ENCODE measurements around the gene U2SURP. TPM values are rescaled to one million over a fixed set of nuclear protein-coding genes. Genes with fewer than 3 reads are reported as not detected.
"Not testable (repeated sequence)": the region's sequence is repeated elsewhere in the genome, so short reads cannot be mapped to it uniquely, and the experiment has no call there.

U2SURP gene
- total RNA-seq, 2 donors from 2014 or later, result 59.4 to 70.2 TPM

DNA sequence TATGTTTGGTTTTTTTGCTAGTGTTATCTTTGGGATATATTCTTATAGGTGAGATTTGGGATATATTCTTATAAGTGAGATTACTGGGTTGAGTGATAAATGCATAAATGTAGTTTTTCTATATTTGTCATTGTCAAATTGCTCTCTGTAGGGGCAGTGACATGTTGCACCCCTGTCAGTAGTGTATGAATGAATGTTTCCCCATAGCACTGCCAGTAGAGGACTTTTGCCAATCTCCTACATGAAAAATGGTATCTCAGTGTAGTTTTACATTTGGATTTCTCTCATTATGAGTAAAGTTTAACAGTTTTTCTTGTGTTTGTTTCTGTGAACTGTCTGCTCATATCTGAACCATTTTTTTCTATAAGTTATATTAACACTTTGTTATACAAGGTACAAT lies 13.6 kb downstream of the U2SURP start:
- no peak for DNase-seq
- no peak for TF ChIP-seq CTCF (IDR thresholded peaks at IDR 0.05)
- H3K27me3 ChIP-seq, result no peaks in the 10 kb centered on the region
- no peak overlapping the region for H3K4me3 ChIP-seq
- H3K36me3 ChIP-seq, result peaks cover under 1% of the 10 kb centered on the region
- no peak overlapping the region for H3K27ac ChIP-seq
- H3K4me1 ChIP-seq, result no peaks in the 10 kb centered on the region
- intact Hi-C loops (cut with DNase I), result no loop called here
- H3K9ac ChIP-seq (ENCODE audit: low read depth in 2 of 2, low read length in 2 of 2), result no peak overlapping the region
- H3K9me3 ChIP-seq, result no peaks in the 10 kb centered on the region

DNA sequence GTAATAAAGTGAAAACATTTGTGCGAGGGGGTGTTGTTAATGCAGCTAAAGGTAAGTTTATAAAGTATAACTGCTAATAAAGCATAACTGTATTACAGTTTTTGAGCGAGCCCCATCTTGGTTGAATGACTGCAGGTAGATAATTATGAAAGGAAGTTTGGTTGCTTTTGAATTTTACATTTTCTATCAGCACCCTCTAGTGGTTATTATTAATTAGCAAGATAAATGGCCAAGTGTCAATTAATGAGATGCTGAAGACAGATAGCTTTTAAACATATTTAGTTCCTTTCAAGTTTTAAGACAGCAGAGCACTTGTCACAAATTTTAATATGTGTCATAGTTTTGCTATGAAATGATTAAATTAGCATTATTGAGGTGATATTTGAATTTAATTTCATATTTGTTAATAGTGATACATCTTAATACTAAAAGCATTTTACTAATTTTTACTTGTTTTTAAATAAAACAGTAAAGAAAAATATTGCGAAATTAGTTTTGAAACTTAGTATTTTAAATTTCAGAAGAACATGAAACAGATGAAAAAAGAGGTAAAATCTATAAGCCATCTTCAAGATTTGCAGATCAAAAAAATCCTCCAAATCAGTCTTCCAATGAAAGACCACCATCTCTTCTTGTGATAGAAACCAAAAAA lies 15.1 kb downstream of the U2SURP start:
- Histone ChIP-seq H3K4me3 (no peak overlapping the region), H3K4me1 (no peaks in the 10 kb centered on the region), H3K36me3 (peaks cover 14% of the 10 kb centered on the region), H3K9ac (ENCODE audit: low read depth in 2 of 2, low read length in 2 of 2) (no peak overlapping the region), H3K27ac (no peak overlapping the region), H3K27me3 (no peaks in the 10 kb centered on the region), H3K9me3 (no peaks in the 10 kb centered on the region)
- TF ChIP-seq CTCF (IDR thresholded peaks at IDR 0.05), result peak; percentile 43
- intact Hi-C loops (cut with DNase I), result no loop called here
- DNase-seq, result no peak

- intact Hi-C loops (cut with DNase I), result no loop called here
- no peaks in the 10 kb centered on the region for H3K9me3 ChIP-seq
- H3K4me1 ChIP-seq, result no peaks in the 10 kb centered on the region
- no peak overlapping the region for H3K4me3 ChIP-seq
- H3K27me3 ChIP-seq, result no peaks in the 10 kb centered on the region
- H3K27ac ChIP-seq, result no peak overlapping the region
- no peak for DNase-seq
- H3K36me3 ChIP-seq, result peaks cover 16% of the 10 kb centered on the region
- H3K9ac ChIP-seq (ENCODE audit: low read depth in 2 of 2, low read length in 2 of 2), result no peak overlapping the region
- no peak for TF ChIP-seq CTCF (IDR thresholded peaks at IDR 0.05)
These were observed 23.1 kb downstream of the U2SURP start for GRCh38 chr3:143024351-143024960.

- no peak overlapping the region for H3K4me3 ChIP-seq
- DNase-seq, result no peak
- no peaks in the 10 kb centered on the region for H3K27me3 ChIP-seq
- no peak overlapping the region for H3K9ac ChIP-seq (ENCODE audit: low read depth in 2 of 2, low read length in 2 of 2)
- no peak overlapping the region for H3K27ac ChIP-seq
- H3K9me3 ChIP-seq, result no peaks in the 10 kb centered on the region
- H3K4me1 ChIP-seq, result no peaks in the 10 kb centered on the region
- intact Hi-C loops (cut with DNase I), result no loop called here
- no peaks in the 10 kb centered on the region for H3K36me3 ChIP-seq
- no peak for TF ChIP-seq CTCF (IDR thresholded peaks at IDR 0.05)
These were observed 30.0 kb downstream of the U2SURP start for GRCh38 chr3:143031327-143031726.

DNA sequence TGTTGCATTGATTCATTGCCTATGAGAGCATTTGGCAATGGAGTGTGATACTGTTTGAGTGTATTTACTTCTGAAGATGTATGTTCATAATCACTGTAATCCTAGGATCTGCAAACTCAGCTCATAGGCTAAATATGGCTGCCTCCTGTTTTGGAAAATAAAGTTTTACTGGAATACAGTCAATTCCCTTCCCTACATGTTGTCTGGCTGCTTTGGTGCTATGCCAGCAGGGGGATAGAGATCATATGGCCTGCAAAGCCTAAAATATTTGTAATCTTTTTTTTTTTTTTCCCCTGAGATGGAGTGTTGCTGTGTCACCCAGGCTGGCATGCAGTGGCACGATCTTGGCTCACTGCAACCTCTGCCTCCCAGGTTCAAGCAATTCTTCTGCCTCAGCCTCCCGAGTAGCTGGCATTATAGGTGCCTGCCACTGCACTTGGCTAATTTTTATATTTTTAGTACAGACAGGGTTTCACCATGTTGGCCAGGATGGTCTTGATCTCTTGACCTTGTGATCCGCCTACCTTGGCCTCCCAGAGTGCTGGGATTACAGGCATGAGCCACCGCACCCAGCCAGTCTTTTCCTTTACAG lies 30.5 kb downstream of the U2SURP start:
- H3K27ac ChIP-seq; H3K36me3 ChIP-seq; intact Hi-C loops (cut with DNase I); H3K4me3 ChIP-seq; H3K4me1 ChIP-seq; H3K9ac ChIP-seq (ENCODE audit: low read depth in 2 of 2, low read length in 2 of 2); H3K27me3 ChIP-seq; H3K9me3 ChIP-seq; DNase-seq: not testable (repeated sequence)
